DOHH2 (cell line): Measurements from ENCODE around the gene LIPT1.

Source experiments
- CTCF ChIP-seq: fragments of 200-600 bp; sonication (generic); IDR thresholded peaks from one replicate; pipeline ENCODE4 v1.5.1; 2014; ENCODE audit warnings: antibody characterized with exemption, mild to moderate bottlenecking, low read depth, low read length; ENCODE audit not compliant: poor library complexity, severe bottlenecking
- EZH2phosphoT487 ChIP-seq: fragments of 200-600 bp; sonication (generic); IDR thresholded peaks from 2 replicates; pipeline ENCODE4 v1.6.1; 2017; ENCODE audit warnings: borderline replicate concordance, mild to moderate bottlenecking, antibody characterized with exemption, low read length, moderate library complexity, mixed read lengths

GRCh38 chr2:99156891-99157290, 2.1 kb downstream of the LIPT1 start:
- TF ChIP-seq CTCF (no peak), EZH2phosphoT487 (no peak)
